IMR-90 (cell line): Measurements from ENCODE around the gene C16orf92.

Source experiments
- CEBPB ChIP-seq: IDR thresholded peaks from 2 replicates; pipeline ENCODE4 v1.6.1; 2012; ENCODE audit warnings: low read depth, low read length, improper control_type of control experiment
- CTCF ChIP-seq: conservative IDR thresholded peaks from 2 replicates; pipeline ENCODE4 v1.5.1; 2012; ENCODE audit warnings: mild to moderate bottlenecking, low read depth, low read length, improper control_type of control experiment
- ELK1 ChIP-seq: fragments of 150-350 bp; IDR thresholded peaks from 2 replicates; pipeline ENCODE4 v1.6.1; 2016; ENCODE audit warnings: low read depth, mild to moderate bottlenecking, low read length, moderate library complexity, borderline replicate concordance
- FOS ChIP-seq: fragments of 150-350 bp; IDR thresholded peaks from 2 replicates; pipeline ENCODE4 v1.6.1; 2016; ENCODE audit warnings: low read depth, low read length
- MAFK ChIP-seq: IDR thresholded peaks from 2 replicates; pipeline ENCODE4 v1.6.1; 2012; ENCODE audit warnings: low read depth, low read length, improper control_type of control experiment
- MAZ ChIP-seq: IDR thresholded peaks from 2 replicates; pipeline ENCODE4 v1.6.1; 2012; ENCODE audit warnings: low read depth, mild to moderate bottlenecking, low read length, improper control_type of control experiment, moderate library complexity, borderline replicate concordance
- MXI1 ChIP-seq: IDR thresholded peaks from 2 replicates; pipeline ENCODE4 v1.6.1; 2012; ENCODE audit warnings: low read depth, mild to moderate bottlenecking, low read length, moderate library complexity, borderline replicate concordance
- NFE2L2 ChIP-seq: fragments of 150-350 bp; IDR thresholded peaks from 2 replicates; pipeline ENCODE4 v1.6.1; 2016; ENCODE audit warnings: low read depth, mild to moderate bottlenecking, low read length
- POLR2A ChIP-seq: IDR thresholded peaks from 2 replicates; pipeline ENCODE4 v1.6.1; 2012; ENCODE audit warnings: mild to moderate bottlenecking, low read depth, low read length
- RAD21 ChIP-seq: IDR thresholded peaks from 2 replicates; pipeline ENCODE4 v1.6.1; 2012; ENCODE audit warnings: low read length, improper control_type of control experiment
- RCOR1 ChIP-seq: IDR thresholded peaks from 2 replicates; pipeline ENCODE4 v1.6.1; 2012; ENCODE audit warnings: mild to moderate bottlenecking, low read length, improper control_type of control experiment; ENCODE audit not compliant: insufficient replicate concordance
- RFX5 ChIP-seq: IDR thresholded peaks from 2 replicates; pipeline ENCODE4 v1.8.0; 2012; ENCODE audit warnings: low read depth, mild to moderate bottlenecking, low read length, moderate library complexity
- SMC3 ChIP-seq: fragments of 150-350 bp; IDR thresholded peaks from 2 replicates; pipeline ENCODE4 v1.6.1; 2016; ENCODE audit warnings: low read depth, mild to moderate bottlenecking, antibody characterized with exemption, low read length, moderate library complexity
- USF2 ChIP-seq: fragments of 150-350 bp; IDR thresholded peaks from 2 replicates; pipeline ENCODE4 v1.6.1; 2017; ENCODE audit warnings: mild to moderate bottlenecking, antibody characterized with exemption, low read length, low read depth

- TF ChIP-seq CTCF, result no peak
- no peak for TF ChIP-seq ELK1
- no peak for TF ChIP-seq FOS
- TF ChIP-seq RFX5, result no peak
- no peak for TF ChIP-seq CEBPB
- no peak for TF ChIP-seq POLR2A
- TF ChIP-seq RAD21, result no peak
- no peak for TF ChIP-seq SMC3
- no peak for TF ChIP-seq RCOR1
- no peak for TF ChIP-seq USF2
- TF ChIP-seq MAFK, result no peak
- no peak for TF ChIP-seq NFE2L2
- TF ChIP-seq MXI1, result no peak
- no peak for TF ChIP-seq MAZ
Measured at GRCh38 chr16:30028438-30029076, 5.6 kb downstream of the C16orf92 start.
